H9 (cell line): Measurements from ENCODE around the gene TGM5. TPM values are rescaled to one million over a fixed set of nuclear protein-coding genes. Genes with fewer than 3 reads are reported as not detected.

Source experiments
- DNase-seq: peaks from one replicate; pipeline ENCODE4 v3.0.0-alpha.2; 2017
- H2AFZ ChIP-seq: one replicate; pipeline ENCODE4 v1.6.1; 2013; ENCODE audit warnings: mild to moderate bottlenecking, low read length, control low read depth, moderate library complexity
- H2AK5ac ChIP-seq: 2 replicates; pipeline ENCODE4 v1.6.1; 2013; ENCODE audit warnings: low read length, control low read depth, mixed read lengths; ENCODE audit not compliant: insufficient read length
- H2BK120ac ChIP-seq: one replicate; pipeline ENCODE4 v1.6.1; 2013; ENCODE audit warnings: low read depth, mild to moderate bottlenecking, low read length, control low read depth, inconsistent platforms; ENCODE audit not compliant: poor library complexity, severe bottlenecking
- H2BK12ac ChIP-seq: 2 replicates; pipeline ENCODE4 v1.6.1; 2013; ENCODE audit warnings: low read length, control low read depth, mixed read lengths, low read depth; ENCODE audit not compliant: insufficient read length
- H2BK15ac ChIP-seq: 2 replicates; pipeline ENCODE4 v1.6.1; 2013; ENCODE audit warnings: low read depth, low read length, control low read depth
- H2BK20ac ChIP-seq: one replicate; pipeline ENCODE4 v1.6.1; 2013; ENCODE audit warnings: low read depth, mild to moderate bottlenecking, low read length, control low read depth, inconsistent platforms; ENCODE audit not compliant: poor library complexity, severe bottlenecking
- H2BK5ac ChIP-seq: 2 replicates; pipeline ENCODE4 v1.6.1; 2013; ENCODE audit warnings: low read length, control low read depth, mixed read lengths; ENCODE audit not compliant: insufficient read length
- H3K14ac ChIP-seq: 2 replicates; pipeline ENCODE4 v1.6.1; 2013; ENCODE audit warnings: low read length, control low read depth; ENCODE audit not compliant: insufficient read depth
- H3K18ac ChIP-seq: 2 replicates; pipeline ENCODE4 v1.6.1; 2013; ENCODE audit warnings: low read depth, mild to moderate bottlenecking, mixed read lengths, low read length, control low read depth; ENCODE audit not compliant: insufficient read length
- H3K23ac ChIP-seq: 2 replicates; pipeline ENCODE4 v1.6.1; 2013; ENCODE audit warnings: low read length, control low read depth, mixed read lengths, low read depth; ENCODE audit not compliant: insufficient read length
- H3K23me2 ChIP-seq: 2 replicates; pipeline ENCODE4 v1.6.1; 2013; ENCODE audit warnings: low read depth, mild to moderate bottlenecking, mixed read lengths, low read length, control low read depth; ENCODE audit not compliant: insufficient read length, poor library complexity, severe bottlenecking
- H3K27ac ChIP-seq: 2 replicates; pipeline ENCODE4 v1.5.1; 2013; ENCODE audit warnings: low read length, control low read depth, mixed read lengths, low read depth; ENCODE audit not compliant: insufficient read length
- H3K27me3 ChIP-seq: 2 replicates; pipeline ENCODE4 v1.6.1; 2013; ENCODE audit warnings: low read length, control low read depth, inconsistent platforms; ENCODE audit not compliant: insufficient read depth
- H3K4ac ChIP-seq: 2 replicates; pipeline ENCODE4 v1.6.1; 2013; ENCODE audit warnings: low read depth, mild to moderate bottlenecking, control low read depth, inconsistent platforms, low read length, moderate library complexity
- H3K4me1 ChIP-seq: 2 replicates; pipeline ENCODE4 v1.6.1; 2013; ENCODE audit warnings: low read length, control low read depth, inconsistent platforms; ENCODE audit not compliant: insufficient read depth
- H3K4me2 ChIP-seq: 2 replicates; pipeline ENCODE4 v1.6.1; 2013; ENCODE audit warnings: low read length, control low read depth, mixed read lengths; ENCODE audit not compliant: insufficient read length, insufficient read depth
- H3K56ac ChIP-seq: 2 replicates; pipeline ENCODE4 v1.6.1; 2013; ENCODE audit warnings: low read depth, mild to moderate bottlenecking, mixed read lengths, low read length, control low read depth; ENCODE audit not compliant: insufficient read length
- H3K79me1 ChIP-seq: 2 replicates; pipeline ENCODE4 v1.6.1; 2013; ENCODE audit warnings: low read depth, mild to moderate bottlenecking, moderate library complexity, low read length, control low read depth, inconsistent platforms; ENCODE audit not compliant: insufficient read depth, poor library complexity, severe bottlenecking
- H3K79me2 ChIP-seq: 2 replicates; pipeline ENCODE4 v1.6.1; 2013; ENCODE audit warnings: low read length, control low read depth, inconsistent platforms; ENCODE audit not compliant: insufficient read depth
- H3K9ac ChIP-seq: 2 replicates; pipeline ENCODE4 v1.6.1; 2013; ENCODE audit warnings: low read length, control low read depth, mixed read lengths; ENCODE audit not compliant: insufficient read length; ENCODE audit errors: extremely low read depth
- H3K9me3 ChIP-seq: one replicate; pipeline ENCODE4 v1.6.1; 2013; ENCODE audit warnings: low read depth, low read length, inconsistent platforms; ENCODE audit not compliant: control insufficient read depth
- H3T11ph ChIP-seq: one replicate; pipeline ENCODE4 v1.6.1; 2013; ENCODE audit warnings: mild to moderate bottlenecking, low read length, control low read depth, inconsistent platforms
- H4K20me1 ChIP-seq: one replicate; pipeline ENCODE4 v1.6.1; 2013; ENCODE audit not compliant: control insufficient read depth, insufficient read length, insufficient read depth
- H4K5ac ChIP-seq: 2 replicates; pipeline ENCODE4 v1.6.1; 2013; ENCODE audit warnings: low read depth, mild to moderate bottlenecking, mixed read lengths, low read length, control low read depth; ENCODE audit not compliant: insufficient read length
- H4K8ac ChIP-seq: replicated peaks from 2 replicates; pipeline ENCODE4 v1.6.1; 2013; ENCODE audit warnings: low read length, control low read depth, mixed read lengths, low read depth; ENCODE audit not compliant: insufficient read length
- H4K91ac ChIP-seq: 2 replicates; pipeline ENCODE4 v1.6.1; 2013; ENCODE audit warnings: low read depth, mild to moderate bottlenecking, moderate library complexity, mixed read lengths, low read length, control low read depth; ENCODE audit not compliant: insufficient read length
- H3K27ac Mint-ChIP-seq, 3 experiments: 2 replicates in 2 of 3; 3 replicates in 1 of 3; pipeline ENCODE4 v1.8.0; 2020 to 2021; ENCODE audit warnings: mixed read lengths in 3 of 3, mild to moderate bottlenecking in 1 of 3, moderate library complexity in 1 of 3
- H3K27me3 Mint-ChIP-seq: 2 replicates; pipeline ENCODE4 v1.8.0; 2021; ENCODE audit warnings: low read depth, mild to moderate bottlenecking, moderate library complexity, mixed read lengths
- H3K36me3 Mint-ChIP-seq, 3 experiments: 2 replicates in 2 of 3; 3 replicates in 1 of 3; pipeline ENCODE4 v1.8.0; 2020 to 2021; ENCODE audit warnings: low read depth in 3 of 3, mixed read lengths in 3 of 3; ENCODE audit not compliant: insufficient read depth in 1 of 3
- H3K4me1 Mint-ChIP-seq, 2 experiments: 2 replicates each; pipeline ENCODE4 v1.8.0; 2020; ENCODE audit warnings: mixed read lengths in 2 of 2
- H3K4me3 Mint-ChIP-seq, 2 experiments: 2 replicates in 1 of 2; 3 replicates in 1 of 2; pipeline ENCODE4 v1.8.0; 2020 to 2021; ENCODE audit warnings: mild to moderate bottlenecking in 2 of 2, mixed read lengths in 2 of 2, moderate library complexity in 1 of 2
- H3K9me3 Mint-ChIP-seq, 2 experiments: 2 replicates in 1 of 2; 3 replicates in 1 of 2; pipeline ENCODE4 v1.8.0; 2020; ENCODE audit warnings: mild to moderate bottlenecking in 2 of 2, mixed read lengths in 2 of 2, moderate library complexity in 1 of 2
- CTCF ChIP-seq: fragments of 200-600 bp; sonication (generic); conservative IDR thresholded peaks from 3 replicates; pipeline ENCODE4 v1.8.0; 2021; ENCODE audit warnings: antibody characterized with exemption, mild to moderate bottlenecking
- WGBS: extraction: QIAGEN DNeasy Blood & Tissue Kit; methylation state at CpG from one replicate; pipeline ENCODE4 v1.1.7; 2013; ENCODE audit warnings: missing lambda C conversion rate, low lambda C conversion rate, mixed read lengths; ENCODE audit not compliant: insufficient read length; ENCODE audit errors: extremely low coverage; 5-methylcytosine and 5-hydroxymethylcytosine counted together
- total RNA-seq: library from RNA; stranded (reverse); gene quantifications from 2 replicates; pipeline ENCODE4 v1.2.1, GENCODE V29; 2021

TGM5 gene
- total RNA-seq, 1 experiment from 2014 or later, result not detected

- no peak overlapping the region for H3T11ph ChIP-seq
- H4K5ac ChIP-seq, result no peak overlapping the region
- no peak overlapping the region for H3K14ac ChIP-seq
- H3K79me2 ChIP-seq, result no peaks in the 10 kb centered on the region
- H3K56ac ChIP-seq, result no peak overlapping the region
- Mint-ChIP-seq H3K9me3 (peaks cover 7 to 11% of the 10 kb centered on the region in 2 experiments; a peak in 4 of 5 replicates), H3K27ac (no peak overlapping the region), H3K4me1 (no peaks in the 10 kb centered on the region), H3K4me3 (no peak overlapping the region), H3K27me3 (no peaks in the 10 kb centered on the region; the same call in 1 of the 2 replicates), H3K36me3 (peaks cover 4 to 67% (median 37%) of the 10 kb centered on the region in 3 experiments; a peak in 5 of 7 replicates)
- no peak overlapping the region for H2AFZ ChIP-seq
- no peak overlapping the region for H3K27ac ChIP-seq
- no peaks in the 10 kb centered on the region for H3K23me2 ChIP-seq
- H4K20me1 ChIP-seq, result no peaks in the 10 kb centered on the region
- no peak for TF ChIP-seq CTCF
- no peak overlapping the region for H4K91ac ChIP-seq
- H3K18ac ChIP-seq, result no peak overlapping the region
- no peak overlapping the region for H3K23ac ChIP-seq
- no peak for DNase-seq
- no peaks in the 10 kb centered on the region for H3K9me3 ChIP-seq
- H2AK5ac ChIP-seq, result no peak overlapping the region
- H3K4me2 ChIP-seq, result no peak overlapping the region
- no peak overlapping the region for H3K9ac ChIP-seq
- H2BK15ac ChIP-seq, result no peak overlapping the region
- H3K4me1 ChIP-seq, result no peaks in the 10 kb centered on the region
- no peak overlapping the region for H2BK20ac ChIP-seq
- no peak overlapping the region for H2BK5ac ChIP-seq
- no peak overlapping the region for H3K4ac ChIP-seq
- H3K27me3 ChIP-seq, result no peaks in the 10 kb centered on the region
- H2BK120ac ChIP-seq, result no peak overlapping the region
- no CpG with 5 or more reads among the region's 2 CpGs for WGBS
- no peak overlapping the region for H2BK12ac ChIP-seq
- no peak overlapping the region for H4K8ac ChIP-seq
- no peaks in the 10 kb centered on the region for H3K79me1 ChIP-seq
These were observed 71.9 kb downstream of the TGM5 start for GRCh38 chr15:43194795-43195194.
